ENCODE results near the gene ITIH5. TPM values are rescaled to one million over a fixed set of nuclear protein-coding genes. Genes with fewer than 3 reads are reported as not detected.

ITIH5 gene
- total and polyA plus RNA-seq, 2 donors from 2014 or later: 13.1 to 23.3 TPM

- H3K27me3 ChIP-seq (ENCODE audit: control insufficient read depth, insufficient read depth, low read length): no peaks in the 10 kb centered on the region
- TF ChIP-seq CTCF (IDR thresholded peaks at IDR 0.05; ENCODE audit: borderline replicate concordance, extremely low read depth, insufficient read depth): no peak
- intact Hi-C loops (cut with DNase I): no loop called here
Observed at GRCh38 chr10:7587865-7588188, 78.9 kb downstream of the ITIH5 start.

GRCh38 chr10:7587168-7587864 is 79.5 kb downstream of the ITIH5 start:
- Histone ChIP-seq H3K27me3 (ENCODE audit: control insufficient read depth, insufficient read depth, low read length) (no peaks in the 10 kb centered on the region), H3K9me3 (ENCODE audit: control insufficient read depth in 2 of 3, insufficient read depth in 1 of 3, low read length in 3 of 3) (no peaks in the 10 kb centered on the region), H3K4me1 (ENCODE audit: control insufficient read depth in 2 of 3, insufficient read depth in 2 of 3, low read depth in 1 of 3, low read length in 3 of 3) (no peaks in the 10 kb centered on the region), H3K4me3 (ENCODE audit: low read length in 3 of 3) (no peak overlapping the region), H3K27ac (ENCODE audit: low read depth in 2 of 2, low read length in 2 of 2) (no peak overlapping the region), H3K9ac (ENCODE audit: low read length in 3 of 3) (no peak overlapping the region), H3K36me3 (ENCODE audit: control insufficient read depth in 2 of 3, insufficient read depth in 3 of 3, low read length in 3 of 3) (no peaks in the 10 kb centered on the region)
- DNase-seq (no peak), FAIRE-seq (no peak)
- TF ChIP-seq CTCF (IDR thresholded peaks at IDR 0.05; ENCODE audit: borderline replicate concordance, extremely low read depth, insufficient read depth): no peak
- intact Hi-C loops (cut with DNase I): no loop called here

More at GRCh38 chr10:7587865-7588188, 78.9 kb downstream of the ITIH5 start:
- H3K4me3 ChIP-seq (ENCODE audit: low read length in 3 of 3): no peak overlapping the region
- DNase-seq (no peak), FAIRE-seq (no peak)
- H3K27ac ChIP-seq (ENCODE audit: low read depth in 2 of 2, low read length in 2 of 2): no peak overlapping the region
- no peak overlapping the region for H3K9ac ChIP-seq (ENCODE audit: low read length in 3 of 3)
- H3K4me1 ChIP-seq (ENCODE audit: control insufficient read depth in 2 of 3, insufficient read depth in 2 of 3, low read depth in 1 of 3, low read length in 3 of 3): peaks cover 0 to 2% (median 0%) of the 10 kb centered on the region in 3 donors
- H3K36me3 ChIP-seq (ENCODE audit: control insufficient read depth in 2 of 3, insufficient read depth in 3 of 3, low read length in 3 of 3): no peaks in the 10 kb centered on the region
- H3K9me3 ChIP-seq (ENCODE audit: control insufficient read depth in 2 of 3, insufficient read depth in 1 of 3, low read length in 3 of 3): no peaks in the 10 kb centered on the region

- no peaks in the 10 kb centered on the region for H3K27me3 ChIP-seq (ENCODE audit: control insufficient read depth, insufficient read depth, low read length)
- FAIRE-seq: no peak
- no peak overlapping the region for H3K27ac ChIP-seq (ENCODE audit: low read depth in 2 of 2, low read length in 2 of 2)
- intact Hi-C loops (cut with DNase I): no loop called here
- no peaks in the 10 kb centered on the region for H3K9me3 ChIP-seq (ENCODE audit: control insufficient read depth in 2 of 3, insufficient read depth in 1 of 3, low read length in 3 of 3)
- no peak overlapping the region for H3K9ac ChIP-seq (ENCODE audit: low read length in 3 of 3)
- no peak for TF ChIP-seq CTCF (IDR thresholded peaks at IDR 0.05; ENCODE audit: borderline replicate concordance, extremely low read depth, insufficient read depth)
- no peaks in the 10 kb centered on the region for H3K36me3 ChIP-seq (ENCODE audit: control insufficient read depth in 2 of 3, insufficient read depth in 3 of 3, low read length in 3 of 3)
- no peak overlapping the region for H3K4me3 ChIP-seq (ENCODE audit: low read length in 3 of 3)
- DNase-seq: no peak
- H3K4me1 ChIP-seq (ENCODE audit: control insufficient read depth in 2 of 3, insufficient read depth in 2 of 3, low read depth in 1 of 3, low read length in 3 of 3): no peaks in the 10 kb centered on the region
Observed at GRCh38 chr10:7585228-7585627, 81.5 kb downstream of the ITIH5 start.

DNA sequence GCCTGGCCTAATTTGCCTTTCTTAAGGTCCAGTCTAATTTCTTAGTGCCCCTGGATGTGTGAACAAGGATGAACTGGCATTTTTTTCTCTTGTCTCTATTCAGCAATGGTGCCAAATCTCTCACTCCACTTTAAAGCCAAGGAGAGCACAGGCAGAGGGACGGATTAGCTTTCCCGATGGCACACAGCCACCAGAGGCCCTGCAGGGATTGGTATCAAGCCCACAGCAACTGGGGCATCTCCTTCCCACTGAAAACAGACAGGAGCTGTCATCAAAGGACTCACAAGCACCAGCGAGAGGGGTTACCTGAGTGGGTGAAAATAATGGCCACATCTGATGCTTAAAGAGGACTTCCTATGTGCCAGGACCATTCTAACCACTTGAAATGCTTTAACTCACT is 83.1 kb downstream of the ITIH5 start:
- H3K4me3 ChIP-seq (ENCODE audit: low read length in 3 of 3): no peak overlapping the region
- FAIRE-seq (no peak), DNase-seq (no peak)
- no peak overlapping the region for H3K27ac ChIP-seq (ENCODE audit: low read depth in 2 of 2, low read length in 2 of 2)
- no peaks in the 10 kb centered on the region for H3K36me3 ChIP-seq (ENCODE audit: control insufficient read depth in 2 of 3, insufficient read depth in 3 of 3, low read length in 3 of 3)
- H3K9me3 ChIP-seq (ENCODE audit: control insufficient read depth in 2 of 3, insufficient read depth in 1 of 3, low read length in 3 of 3): no peaks in the 10 kb centered on the region
- no peak overlapping the region for H3K9ac ChIP-seq (ENCODE audit: low read length in 3 of 3)
- H3K4me1 ChIP-seq (ENCODE audit: control insufficient read depth in 2 of 3, insufficient read depth in 2 of 3, low read depth in 1 of 3, low read length in 3 of 3): no peaks in the 10 kb centered on the region
- no peak for TF ChIP-seq CTCF (IDR thresholded peaks at IDR 0.05; ENCODE audit: borderline replicate concordance, extremely low read depth, insufficient read depth)
- H3K27me3 ChIP-seq (ENCODE audit: control insufficient read depth, insufficient read depth, low read length): no peaks in the 10 kb centered on the region
- intact Hi-C loops (cut with DNase I): no loop called here
